ENCODE results near the gene CAVIN1.
"Not testable (repeated sequence)": the region's sequence is repeated elsewhere in the genome, so short reads cannot be mapped to it uniquely, and the experiment has no call there.

CAVIN1 gene

DNA sequence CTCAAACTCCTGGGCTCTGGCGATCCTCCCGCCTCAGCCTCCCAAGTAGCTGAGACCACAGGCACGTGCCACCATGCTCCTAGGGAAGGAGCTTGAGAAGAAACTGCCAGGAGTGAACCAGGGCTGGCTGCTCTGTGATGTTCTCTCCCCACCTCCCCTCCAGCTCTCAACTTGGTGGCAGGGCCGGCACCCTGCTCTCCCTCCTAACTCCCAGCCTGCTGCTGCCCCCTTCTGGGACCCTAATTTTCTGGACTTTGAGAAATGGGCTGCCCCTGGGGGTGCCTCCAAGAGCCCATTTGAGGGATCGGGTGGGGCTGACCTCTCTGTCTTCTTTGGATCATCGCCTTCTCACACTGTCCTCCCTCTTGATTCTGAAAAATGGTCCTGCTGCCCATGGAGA is 19.9 kb downstream of the CAVIN1 start:
- H3K4me3 ChIP-seq (ENCODE audit: low read depth, low read length) = no peak overlapping the region
- peak; percentile 72 for DNase-seq (ENCODE audit: low read depth)
- TF ChIP-seq, protein P1, sequence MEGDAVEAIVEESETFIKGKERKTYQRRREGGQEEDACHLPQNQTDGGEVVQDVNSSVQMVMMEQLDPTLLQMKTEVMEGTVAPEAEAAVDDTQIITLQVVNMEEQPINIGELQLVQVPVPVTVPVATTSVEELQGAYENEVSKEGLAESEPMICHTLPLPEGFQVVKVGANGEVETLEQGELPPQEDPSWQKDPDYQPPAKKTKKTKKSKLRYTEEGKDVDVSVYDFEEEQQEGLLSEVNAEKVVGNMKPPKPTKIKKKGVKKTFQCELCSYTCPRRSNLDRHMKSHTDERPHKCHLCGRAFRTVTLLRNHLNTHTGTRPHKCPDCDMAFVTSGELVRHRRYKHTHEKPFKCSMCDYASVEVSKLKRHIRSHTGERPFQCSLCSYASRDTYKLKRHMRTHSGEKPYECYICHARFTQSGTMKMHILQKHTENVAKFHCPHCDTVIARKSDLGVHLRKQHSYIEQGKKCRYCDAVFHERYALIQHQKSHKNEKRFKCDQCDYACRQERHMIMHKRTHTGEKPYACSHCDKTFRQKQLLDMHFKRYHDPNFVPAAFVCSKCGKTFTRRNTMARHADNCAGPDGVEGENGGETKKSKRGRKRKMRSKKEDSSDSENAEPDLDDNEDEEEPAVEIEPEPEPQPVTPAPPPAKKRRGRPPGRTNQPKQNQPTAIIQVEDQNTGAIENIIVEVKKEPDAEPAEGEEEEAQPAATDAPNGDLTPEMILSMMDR (IDR thresholded peaks at IDR 0.05; ENCODE audit: insufficient read depth, low read depth, low read length, missing control alignments) = peak; percentile 51

GRCh38 chr17:42402117-42402516 is 20.9 kb downstream of the CAVIN1 start:
- TF ChIP-seq, protein P1 (IDR thresholded peaks at IDR 0.05; ENCODE audit: insufficient read depth, low read depth, low read length, missing control alignments) = no peak
- no peak for DNase-seq (ENCODE audit: low read depth)
- no peak overlapping the region for H3K4me3 ChIP-seq (ENCODE audit: low read depth, low read length)

- not testable (repeated sequence) for DNase-seq (ENCODE audit: low read depth); H3K4me3 ChIP-seq (ENCODE audit: low read depth, low read length)
Measured at GRCh38 chr17:42400844-42401375, 22.1 kb downstream of the CAVIN1 start.

DNA sequence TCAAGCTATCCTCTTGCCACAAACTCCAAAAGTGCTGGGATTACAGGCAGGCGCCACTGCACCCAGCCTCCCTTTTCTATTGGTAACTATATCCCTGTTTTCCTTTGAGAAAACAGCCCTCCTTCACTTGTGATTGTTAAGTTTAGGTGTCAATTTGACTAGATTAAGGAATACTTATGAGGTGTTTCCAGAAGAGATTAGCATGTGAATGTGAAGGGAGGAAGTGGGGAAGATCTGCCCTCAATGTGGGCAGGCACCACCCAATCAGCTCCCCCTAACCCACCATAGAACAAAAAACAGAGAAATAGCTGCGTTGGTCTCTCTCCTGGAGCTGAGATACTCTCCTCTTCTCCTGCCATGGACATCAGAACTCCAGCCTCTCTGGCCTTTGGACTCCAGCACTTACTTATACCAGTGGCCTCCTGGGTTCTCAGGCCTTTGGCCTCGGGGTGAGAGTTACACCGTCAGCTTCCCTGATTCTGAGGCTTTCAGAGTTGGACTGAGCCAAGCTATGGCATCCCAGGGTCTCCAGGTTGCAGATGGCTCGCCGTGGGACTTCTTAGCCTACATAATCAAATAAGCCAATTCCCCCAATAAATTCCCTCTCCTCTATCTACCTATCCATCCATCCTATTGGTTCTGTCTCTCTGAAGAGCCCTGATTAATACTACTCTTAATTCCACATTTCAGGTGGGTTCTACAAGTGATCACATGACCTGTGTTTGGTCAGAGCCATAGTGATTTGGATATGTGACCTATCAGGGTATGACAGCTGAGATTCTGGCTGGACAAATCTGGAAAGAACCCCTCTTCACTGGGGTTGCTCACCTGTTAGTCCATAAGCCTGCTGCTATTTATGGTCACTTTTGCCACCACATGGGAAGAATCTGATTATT is 22.9 kb downstream of the CAVIN1 start:
- no peak overlapping the region for H3K4me3 ChIP-seq (ENCODE audit: low read depth, low read length)
- TF ChIP-seq, protein P1 (IDR thresholded peaks at IDR 0.05; ENCODE audit: insufficient read depth, low read depth, low read length, missing control alignments) = no peak
- no peak for DNase-seq (ENCODE audit: low read depth)

- TF ChIP-seq, protein P1 (IDR thresholded peaks at IDR 0.05; ENCODE audit: insufficient read depth, low read depth, low read length, missing control alignments) = no peak
- H3K4me3 ChIP-seq (ENCODE audit: low read depth, low read length) = no peak overlapping the region
- no peak for DNase-seq (ENCODE audit: low read depth)
Measured at GRCh38 chr17:42399121-42399520, 23.9 kb downstream of the CAVIN1 start.

DNA sequence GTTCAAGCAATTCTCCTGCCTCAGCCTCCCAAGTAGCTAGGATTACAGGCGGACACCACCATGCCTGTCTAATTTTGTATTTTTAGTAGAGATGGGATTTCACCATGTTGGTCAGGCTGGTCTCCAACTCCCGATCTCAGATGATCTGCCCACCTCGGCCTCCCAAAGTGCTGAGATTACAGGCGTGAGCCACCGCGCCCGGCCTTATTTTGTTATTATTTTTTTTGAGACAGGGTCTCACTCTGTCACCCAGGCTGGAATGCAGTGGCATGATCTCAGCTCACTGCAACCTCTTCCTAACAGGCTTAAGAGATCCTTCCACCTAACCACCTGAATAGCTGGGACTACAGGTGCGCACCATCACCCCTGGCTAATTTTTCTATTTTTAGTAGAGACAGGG is 27.5 kb downstream of the CAVIN1 start:
- DNase-seq (ENCODE audit: low read depth); H3K4me3 ChIP-seq (ENCODE audit: low read depth, low read length): not testable (repeated sequence)

GRCh38 chr17:42394838-42395237 is 28.2 kb downstream of the CAVIN1 start:
- DNase-seq (ENCODE audit: low read depth) = no peak
- TF ChIP-seq, protein P1 (IDR thresholded peaks at IDR 0.05; ENCODE audit: insufficient read depth, low read depth, low read length, missing control alignments) = no peak

More at GRCh38 chr17:42394838-42395237, 28.2 kb downstream of the CAVIN1 start:
- H3K4me3 ChIP-seq (ENCODE audit: low read depth, low read length) = no peak overlapping the region
